NCI-H146 (cell line): ENCODE results near the gene GRAMD2A.

ENCODE experiments used
- DNase-seq: peaks from one replicate; lab custom pipeline; 2025; lab: John Stamatoyannopoulos, UW

GRAMD2A gene

GRCh38 chr15:72197460-72198355, at the start of gene GRAMD2A:
GRAMD2A (minus strand) TSS chr15:72197787.
- DNase-seq = peak; percentile 24

- DNase-seq = no peak
These were observed 45.3 kb upstream of the GRAMD2A start for GRCh38 chr15:72242775-72243370.

GRCh38 chr15:72239652-72240051, 42.1 kb upstream of the GRAMD2A start:
- DNase-seq = no peak

- DNase-seq = no peak
These were observed 41.0 kb upstream of the GRAMD2A start for GRCh38 chr15:72238586-72238985.

- no peak for DNase-seq
These were observed 40.3 kb upstream of the GRAMD2A start for GRCh38 chr15:72237853-72238224.

GRCh38 chr15:72237029-72237852, 39.7 kb upstream of the GRAMD2A start:
- no peak for DNase-seq

- no peak for DNase-seq
These were observed 38.9 kb upstream of the GRAMD2A start for GRCh38 chr15:72236381-72237003.

GRCh38 chr15:72235298-72235697, 37.7 kb upstream of the GRAMD2A start:
- DNase-seq = no peak

GRCh38 chr15:72233769-72234168, 36.2 kb upstream of the GRAMD2A start:
- no peak for DNase-seq

GRCh38 chr15:72231833-72232478, 34.4 kb upstream of the GRAMD2A start:
- DNase-seq = peak; percentile 75

- DNase-seq = peak; percentile 96
These were observed 33.7 kb upstream of the GRAMD2A start, which contains the start of gene PKM for GRCh38 chr15:72231066-72231832. PKM (minus strand) TSS chr15:72231190; CDS start chr15:72219097, 12,093 bp downstream.

GRCh38 chr15:72230197-72231065, 32.8 kb upstream of the GRAMD2A start:
- DNase-seq = peak; percentile 91

GRCh38 chr15:72229947-72230196, 32.3 kb upstream of the GRAMD2A start:
- DNase-seq = no peak

GRCh38 chr15:72229076-72229946, 31.7 kb upstream of the GRAMD2A start:
- peak; percentile 28 for DNase-seq

- no peak for DNase-seq
These were observed 30.1 kb upstream of the GRAMD2A start for GRCh38 chr15:72227720-72228119.

- DNase-seq = no peak
These were observed 29.6 kb upstream of the GRAMD2A start for GRCh38 chr15:72227192-72227586.

- DNase-seq = no peak
These were observed 25.7 kb upstream of the GRAMD2A start for GRCh38 chr15:72223278-72223677.

GRCh38 chr15:72222393-72222792, 24.8 kb upstream of the GRAMD2A start:
- DNase-seq = no peak

- no peak for DNase-seq
These were observed 23.1 kb upstream of the GRAMD2A start for GRCh38 chr15:72220687-72221086.
